Measurements from ENCODE around the gene CTNNBIP1.

The CTNNBIP1 gene

GRCh38 chr1:9845914-9846313, 64.2 kb downstream of the CTNNBIP1 start:
- peak overlapping the region; percentile 99 for H3K27ac ChIP-seq
- no peak for DNase-seq (ENCODE audit: low spot score)
- no peak for TF ChIP-seq CTCF (conservative IDR thresholded peaks at IDR 0.05; ENCODE audit: low read depth)
- POLR2A ChIA-PET (ENCODE audit: low non-redundant PET) = no interaction called here
- CTCF ChIA-PET = interaction anchor here (0.6 kb wide), 2 partner anchors 18 to 1018 kb away, joined by 4 to 10 read pairs; no protein-coding TSS in a partner anchor

- CTCF ChIA-PET = no interaction called here
- DNase-seq (ENCODE audit: low spot score) = no peak
- peak overlapping the region; percentile 99 for H3K27ac ChIP-seq
- POLR2A ChIA-PET (ENCODE audit: low non-redundant PET) = interaction anchor here (0.8 kb wide), 1 partner anchor 28 kb away, joined by 8 read pairs; no protein-coding TSS in a partner anchor
- no peak for TF ChIP-seq CTCF (conservative IDR thresholded peaks at IDR 0.05; ENCODE audit: low read depth)
Measured at GRCh38 chr1:9844756-9845155, 65.3 kb downstream of the CTNNBIP1 start.

- CTCF ChIA-PET = interaction anchor here (0.6 to 1.2 kb wide), 4 partner anchors 19 to 129 kb away, joined by 3 to 4 read pairs (median 4); no protein-coding TSS in a partner anchor
- no peak for DNase-seq (ENCODE audit: low spot score)
- H3K27ac ChIP-seq = peak overlapping the region; percentile 99
- TF ChIP-seq CTCF (conservative IDR thresholded peaks at IDR 0.05; ENCODE audit: low read depth) = no peak
- POLR2A ChIA-PET (ENCODE audit: low non-redundant PET) = no interaction called here
Measured at GRCh38 chr1:9844106-9844505, 66.0 kb downstream of the CTNNBIP1 start.

GRCh38 chr1:9843576-9843945, 66.5 kb downstream of the CTNNBIP1 start:
- no peak for TF ChIP-seq CTCF (conservative IDR thresholded peaks at IDR 0.05; ENCODE audit: low read depth)
- H3K27ac ChIP-seq = peak overlapping the region; percentile 99
- peak; percentile 50 for DNase-seq (ENCODE audit: low spot score)
- POLR2A ChIA-PET (ENCODE audit: low non-redundant PET) = no interaction called here
- CTCF ChIA-PET = interaction anchor here (0.6 to 1.2 kb wide), 4 partner anchors 20 to 129 kb away, joined by 3 to 4 read pairs (median 4); no protein-coding TSS in a partner anchor

GRCh38 chr1:9842781-9843575, 67.1 kb downstream of the CTNNBIP1 start:
- POLR2A ChIA-PET (ENCODE audit: low non-redundant PET) = no interaction called here
- DNase-seq (ENCODE audit: low spot score) = no peak
- CTCF ChIA-PET = interaction anchor here (0.6 to 1.3 kb wide), 4 partner anchors 9 to 58 kb away, joined by 3 to 4 read pairs (median 3); no protein-coding TSS in a partner anchor
- H3K27ac ChIP-seq = peak overlapping the region; percentile 99
- no peak for TF ChIP-seq CTCF (conservative IDR thresholded peaks at IDR 0.05; ENCODE audit: low read depth)

GRCh38 chr1:9842073-9842711, 67.9 kb downstream of the CTNNBIP1 start:
- TF ChIP-seq CTCF (conservative IDR thresholded peaks at IDR 0.05; ENCODE audit: low read depth) = no peak
- DNase-seq (ENCODE audit: low spot score) = no peak
- ChIA-PET POLR2A (ENCODE audit: low non-redundant PET) (no interaction called here), CTCF (interaction anchor here (0.6 to 1.3 kb wide), 3 partner anchors 10 to 50 kb away, joined by 3 read pairs; no protein-coding TSS in a partner anchor)
- H3K27ac ChIP-seq = peak overlapping the region; percentile 99
